ENCODE measurements around the gene ATXN7.
A peak's percentile ranks its signal among the peaks of the same experiment; 100 is the strongest.

Gene ATXN7

GRCh38 chr3:63905731-63906620 lies 42.3 kb downstream of the ATXN7 start:
- DNase-seq, result no peak

- DNase-seq, result no peak
Observed at GRCh38 chr3:63908081-63908736, 44.5 kb downstream of the ATXN7 start.

GRCh38 chr3:63908776-63909175 lies 45.1 kb downstream of the ATXN7 start:
- no peak for DNase-seq

- no peak for DNase-seq
Observed at GRCh38 chr3:63909431-63909830, 45.8 kb downstream of the ATXN7 start.

- no peak for DNase-seq
Observed at GRCh38 chr3:63910001-63910400, 46.3 kb downstream of the ATXN7 start.

- DNase-seq, result no peak
Observed at GRCh38 chr3:63910891-63911290, 47.2 kb downstream of the ATXN7 start.

GRCh38 chr3:63911509-63911872 lies 47.8 kb downstream of the ATXN7 start:
- DNase-seq, result no peak

GRCh38 chr3:63911873-63912767 lies 48.5 kb downstream of the ATXN7 start, which contains the start of gene SCAANT1:
Gene SCAANT1, minus strand, starts transcription at chr3:63912383.
- DNase-seq, result peak; percentile 13

GRCh38 chr3:63912768-63913588 lies 49.3 kb downstream of the ATXN7 start:
- no peak for DNase-seq

GRCh38 chr3:63914312-63914711 lies 50.6 kb downstream of the ATXN7 start:
- no peak for DNase-seq

GRCh38 chr3:63918321-63918720 lies 54.7 kb downstream of the ATXN7 start:
- DNase-seq, result no peak

GRCh38 chr3:63920001-63920400 lies 56.3 kb downstream of the ATXN7 start:
- DNase-seq, result no peak

- DNase-seq, result no peak
Observed at GRCh38 chr3:63921741-63922482, 58.2 kb downstream of the ATXN7 start.

- DNase-seq, result no peak
Observed at GRCh38 chr3:63922491-63923199, 59.0 kb downstream of the ATXN7 start.

GRCh38 chr3:63926309-63926708 lies 62.6 kb downstream of the ATXN7 start:
- no peak for DNase-seq

GRCh38 chr3:63927422-63928280 lies 64.0 kb downstream of the ATXN7 start:
- DNase-seq, result no peak

GRCh38 chr3:63931290-63931689 lies 67.6 kb downstream of the ATXN7 start:
- DNase-seq, result no peak

- DNase-seq, result no peak
Observed at GRCh38 chr3:63932509-63933212, 69.0 kb downstream of the ATXN7 start.

- DNase-seq, result no peak
Observed at GRCh38 chr3:63933459-63933858, 69.8 kb downstream of the ATXN7 start.
